ENCODE data around the gene SNCAIP.

Gene SNCAIP

DNA sequence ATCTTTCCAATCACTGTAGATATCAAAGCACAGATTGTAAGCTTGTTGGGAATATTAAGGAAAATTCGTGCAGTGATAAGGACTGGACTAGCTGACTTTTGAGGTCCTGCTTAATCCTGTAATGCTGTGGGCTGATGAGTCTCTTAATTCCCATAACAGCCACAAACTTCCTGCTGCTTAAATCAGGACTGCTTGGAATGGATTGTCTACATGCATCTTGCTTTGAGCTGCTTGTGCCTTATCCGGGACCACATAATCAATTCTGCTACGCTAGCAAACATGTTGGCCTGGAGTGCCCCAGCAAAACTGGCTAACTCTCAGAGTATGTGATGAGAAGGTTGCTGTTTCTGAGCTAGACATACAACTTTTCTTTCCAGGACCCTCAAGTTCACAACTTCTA lies 79.6 kb downstream of the SNCAIP start:
- Histone ChIP-seq H3K9me3 (ENCODE audit: insufficient read depth, low read length) (no peaks in the 10 kb centered on the region), H4K20me1 (ENCODE audit: low read depth, low read length) (no peaks in the 10 kb centered on the region), H3K9me2 (replicated peaks; ENCODE audit: insufficient read depth, low read length) (no peaks in the 10 kb centered on the region), H3K79me2 (ENCODE audit: insufficient read depth, low read length) (no peaks in the 10 kb centered on the region), H2AFZ (ENCODE audit: low read depth, low read length, severe bottlenecking) (no peak overlapping the region), H3K4me2 (ENCODE audit: low read depth, low read length, poor library complexity, severe bottlenecking) (no peak overlapping the region), H3K27ac (ENCODE audit: low read depth, low read length) (no peak overlapping the region), H3F3A (ENCODE audit: insufficient read depth) (no peaks in the 10 kb centered on the region), H3K27me3 (ENCODE audit: low read length) (no peaks in the 10 kb centered on the region), H3K4me3 (ENCODE audit: insufficient read depth, low read length, poor library complexity, severe bottlenecking) (no peak overlapping the region), H3K36me3 (ENCODE audit: low read length) (no peaks in the 10 kb centered on the region), H3K9ac (ENCODE audit: low read length) (no peak overlapping the region)
- TF ChIP-seq, protein P1, sequence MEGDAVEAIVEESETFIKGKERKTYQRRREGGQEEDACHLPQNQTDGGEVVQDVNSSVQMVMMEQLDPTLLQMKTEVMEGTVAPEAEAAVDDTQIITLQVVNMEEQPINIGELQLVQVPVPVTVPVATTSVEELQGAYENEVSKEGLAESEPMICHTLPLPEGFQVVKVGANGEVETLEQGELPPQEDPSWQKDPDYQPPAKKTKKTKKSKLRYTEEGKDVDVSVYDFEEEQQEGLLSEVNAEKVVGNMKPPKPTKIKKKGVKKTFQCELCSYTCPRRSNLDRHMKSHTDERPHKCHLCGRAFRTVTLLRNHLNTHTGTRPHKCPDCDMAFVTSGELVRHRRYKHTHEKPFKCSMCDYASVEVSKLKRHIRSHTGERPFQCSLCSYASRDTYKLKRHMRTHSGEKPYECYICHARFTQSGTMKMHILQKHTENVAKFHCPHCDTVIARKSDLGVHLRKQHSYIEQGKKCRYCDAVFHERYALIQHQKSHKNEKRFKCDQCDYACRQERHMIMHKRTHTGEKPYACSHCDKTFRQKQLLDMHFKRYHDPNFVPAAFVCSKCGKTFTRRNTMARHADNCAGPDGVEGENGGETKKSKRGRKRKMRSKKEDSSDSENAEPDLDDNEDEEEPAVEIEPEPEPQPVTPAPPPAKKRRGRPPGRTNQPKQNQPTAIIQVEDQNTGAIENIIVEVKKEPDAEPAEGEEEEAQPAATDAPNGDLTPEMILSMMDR (IDR thresholded peaks at IDR 0.05; ENCODE audit: insufficient read depth, low read length, poor library complexity, severe bottlenecking), result no peak
- TF ChIP-seq EZH2phosphoT487 (conservative IDR thresholded peaks at IDR 0.05; ENCODE audit: low read length), result no peak

DNA sequence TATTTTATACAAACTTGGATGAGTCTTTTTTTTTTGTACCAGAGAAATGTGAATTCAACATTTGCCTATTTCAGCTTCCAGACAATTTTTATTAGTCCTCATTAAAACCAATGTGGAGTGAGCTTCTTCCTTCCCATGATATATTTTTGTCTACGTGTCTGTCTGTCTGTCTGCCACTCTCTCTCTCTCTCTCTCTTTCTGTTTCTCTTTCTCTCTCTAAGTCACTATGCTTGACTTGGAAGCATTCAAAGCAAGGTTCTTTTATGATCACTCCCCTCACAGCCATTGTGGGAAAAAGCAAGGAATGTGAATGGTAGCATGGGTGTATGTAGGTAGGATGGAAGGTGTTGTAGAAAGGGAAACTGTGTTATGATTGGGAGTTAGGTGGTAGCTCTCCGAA lies 80.2 kb downstream of the SNCAIP start:
- H3K4me3 ChIP-seq (ENCODE audit: insufficient read depth, low read length, poor library complexity, severe bottlenecking), result no peak overlapping the region
- H3K9ac ChIP-seq (ENCODE audit: low read length), result no peak overlapping the region
- H3K4me2 ChIP-seq (ENCODE audit: low read depth, low read length, poor library complexity, severe bottlenecking), result no peak overlapping the region
- H3F3A ChIP-seq (ENCODE audit: insufficient read depth), result no peaks in the 10 kb centered on the region
- H3K9me2 ChIP-seq (replicated peaks; ENCODE audit: insufficient read depth, low read length), result no peaks in the 10 kb centered on the region
- no peaks in the 10 kb centered on the region for H4K20me1 ChIP-seq (ENCODE audit: low read depth, low read length)
- no peaks in the 10 kb centered on the region for H3K79me2 ChIP-seq (ENCODE audit: insufficient read depth, low read length)
- H2AFZ ChIP-seq (ENCODE audit: low read depth, low read length, severe bottlenecking), result no peak overlapping the region
- H3K27ac ChIP-seq (ENCODE audit: low read depth, low read length), result no peak overlapping the region
- no peaks in the 10 kb centered on the region for H3K27me3 ChIP-seq (ENCODE audit: low read length)
- no peaks in the 10 kb centered on the region for H3K36me3 ChIP-seq (ENCODE audit: low read length)
- no peaks in the 10 kb centered on the region for H3K9me3 ChIP-seq (ENCODE audit: insufficient read depth, low read length)
- TF ChIP-seq, protein P1 (IDR thresholded peaks at IDR 0.05; ENCODE audit: insufficient read depth, low read length, poor library complexity, severe bottlenecking), result no peak
- no peak for TF ChIP-seq EZH2phosphoT487 (conservative IDR thresholded peaks at IDR 0.05; ENCODE audit: low read length)

DNA sequence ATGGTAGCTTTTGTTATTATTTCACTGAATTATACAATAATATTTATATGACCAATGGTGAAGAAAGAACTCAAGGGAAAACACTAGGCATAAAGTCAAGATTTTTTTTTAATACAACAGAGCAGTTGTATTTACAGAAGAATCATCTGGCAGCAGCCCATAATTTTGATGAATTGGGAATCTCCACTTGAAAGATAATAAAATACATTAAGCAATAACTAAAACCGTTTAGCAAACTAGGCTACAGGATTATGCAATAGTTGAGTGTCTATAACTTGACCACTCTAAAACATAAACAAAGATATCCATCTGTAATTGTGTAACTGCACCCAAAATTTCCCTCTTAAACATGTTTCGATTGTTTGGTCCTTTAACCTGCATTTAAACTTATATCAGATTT lies 80.8 kb downstream of the SNCAIP start:
- no peak overlapping the region for H3K4me3 ChIP-seq (ENCODE audit: insufficient read depth, low read length, poor library complexity, severe bottlenecking)
- no peak overlapping the region for H2AFZ ChIP-seq (ENCODE audit: low read depth, low read length, severe bottlenecking)
- H3F3A ChIP-seq (ENCODE audit: insufficient read depth), result no peaks in the 10 kb centered on the region
- TF ChIP-seq EZH2phosphoT487 (conservative IDR thresholded peaks at IDR 0.05; ENCODE audit: low read length), result no peak
- TF ChIP-seq, protein P1 (IDR thresholded peaks at IDR 0.05; ENCODE audit: insufficient read depth, low read length, poor library complexity, severe bottlenecking), result no peak
- H3K79me2 ChIP-seq (ENCODE audit: insufficient read depth, low read length), result no peaks in the 10 kb centered on the region
- H4K20me1 ChIP-seq (ENCODE audit: low read depth, low read length), result no peaks in the 10 kb centered on the region
- no peak overlapping the region for H3K9ac ChIP-seq (ENCODE audit: low read length)
- H3K27ac ChIP-seq (ENCODE audit: low read depth, low read length), result no peak overlapping the region
- no peaks in the 10 kb centered on the region for H3K27me3 ChIP-seq (ENCODE audit: low read length)
- H3K9me3 ChIP-seq (ENCODE audit: insufficient read depth, low read length), result no peaks in the 10 kb centered on the region
- no peaks in the 10 kb centered on the region for H3K36me3 ChIP-seq (ENCODE audit: low read length)
- H3K4me2 ChIP-seq (ENCODE audit: low read depth, low read length, poor library complexity, severe bottlenecking), result no peak overlapping the region
- H3K9me2 ChIP-seq (replicated peaks; ENCODE audit: insufficient read depth, low read length), result no peaks in the 10 kb centered on the region
